ENCODE data around the gene CYSTM1. TPM values are rescaled to one million over a fixed set of nuclear protein-coding genes. Genes with fewer than 3 reads are reported as not detected.

CYSTM1 gene
- total RNA-seq, 3 donors from 2014 or later (not counting 1 experiment from before 2014, with no cell fraction given), result 3.9 to 4.9 (median 4.2) TPM

DNA sequence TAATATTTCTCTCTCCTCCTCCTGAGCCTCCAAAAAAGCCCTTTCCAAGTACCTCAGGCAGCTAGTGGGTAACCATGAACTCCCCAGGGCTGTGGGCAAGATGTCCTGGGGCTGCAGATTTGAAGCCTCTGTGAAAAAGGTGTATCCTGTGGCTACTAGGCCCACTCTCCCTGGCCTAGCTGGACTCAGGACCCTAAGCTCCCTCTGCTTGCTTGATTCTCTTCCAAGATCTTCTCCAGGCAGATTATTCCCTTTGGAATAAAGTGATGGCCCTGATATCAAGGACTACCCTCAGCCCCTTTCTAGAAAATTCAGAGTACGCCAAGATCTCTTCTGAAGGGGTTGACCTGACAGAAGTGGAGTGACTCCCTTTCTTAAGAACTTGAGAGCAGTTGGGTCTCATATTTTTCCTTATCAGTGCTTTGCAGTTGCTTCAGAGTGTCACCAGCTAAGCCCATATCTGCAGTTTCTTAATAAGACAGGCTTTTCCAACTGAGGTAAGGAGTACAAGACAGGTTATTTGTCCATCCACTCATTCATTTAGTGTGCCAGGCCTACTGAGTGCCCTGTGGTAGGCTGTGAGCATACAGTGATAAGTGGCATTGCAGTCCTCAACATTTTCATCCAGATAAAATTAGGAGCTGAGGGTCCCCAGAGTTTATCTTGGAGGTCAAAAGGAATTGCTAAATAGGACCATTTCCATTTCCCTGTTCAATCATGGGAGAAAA lies 42.5 kb downstream of the CYSTM1 start:
- H3K27me3 Mint-ChIP-seq (ENCODE audit: low read depth in 2 of 2), result peaks cover 2 to 6% of the 10 kb centered on the region in 2 donors
- H3K27ac Mint-ChIP-seq, result no peak overlapping the region
- no peaks in the 10 kb centered on the region for H3K36me3 Mint-ChIP-seq
- no peak overlapping the region for H3K4me3 Mint-ChIP-seq
- TF ChIP-seq CTCF (IDR thresholded peaks at IDR 0.05), result no peak
- H3K4me1 ChIP-seq (ENCODE audit: control insufficient read depth, insufficient read depth, low read length), result peaks cover 8% of the 10 kb centered on the region
- peaks cover 2% of the 10 kb centered on the region for H3K27me3 ChIP-seq (ENCODE audit: control insufficient read depth, insufficient read depth, low read length)
- no peaks in the 10 kb centered on the region for H3K9me3 Mint-ChIP-seq
- WGBS (ENCODE audit: insufficient coverage), result 100% methylated on average over 1 of the region's 1 CpG
- no peaks in the 10 kb centered on the region for H3K36me3 ChIP-seq (ENCODE audit: control insufficient read depth, insufficient read depth, low read length)
- intact Hi-C loops (cut with micrococcal nuclease), result no loop called here
- no peaks in the 10 kb centered on the region for H3K9me3 ChIP-seq (ENCODE audit: control insufficient read depth, insufficient read depth, low read length)
- no peak overlapping the region for H3K4me3 ChIP-seq (ENCODE audit: low read length)
- H3K4me1 Mint-ChIP-seq, result peaks cover 8 to 10% of the 10 kb centered on the region in 2 donors
- ATAC-seq (no peak), DNase-seq (no peak)
- no peak overlapping the region for H3K27ac ChIP-seq (ENCODE audit: low read length)

- Histone ChIP-seq H3K27me3 (ENCODE audit: control insufficient read depth, insufficient read depth, low read length) (no peaks in the 10 kb centered on the region), H3K27ac (ENCODE audit: low read length) (no peak overlapping the region), H3K9me3 (ENCODE audit: control insufficient read depth, insufficient read depth, low read length) (no peaks in the 10 kb centered on the region), H3K4me3 (ENCODE audit: low read length) (no peak overlapping the region), H3K36me3 (ENCODE audit: control insufficient read depth, insufficient read depth, low read length) (no peaks in the 10 kb centered on the region), H3K4me1 (ENCODE audit: control insufficient read depth, insufficient read depth, low read length) (peaks cover 7% of the 10 kb centered on the region)
- Mint-ChIP-seq H3K4me3 (no peak overlapping the region), H3K27me3 (ENCODE audit: low read depth in 2 of 2) (peaks cover 6% of the 10 kb centered on the region in 2 donors), H3K27ac (no peak overlapping the region), H3K36me3 (no peaks in the 10 kb centered on the region), H3K4me1 (peaks cover 8% of the 10 kb centered on the region in 2 donors), H3K9me3 (no peaks in the 10 kb centered on the region)
- WGBS (ENCODE audit: insufficient coverage), result 94% methylated on average over 8 of the region's 9 CpGs
- no peak for DNase-seq
- no peak for ATAC-seq
- intact Hi-C loops (cut with micrococcal nuclease), result no loop called here
- TF ChIP-seq CTCF (IDR thresholded peaks at IDR 0.05), result no peak
Observed at GRCh38 chr5:140219068-140219991, 44.3 kb downstream of the CYSTM1 start.

DNA sequence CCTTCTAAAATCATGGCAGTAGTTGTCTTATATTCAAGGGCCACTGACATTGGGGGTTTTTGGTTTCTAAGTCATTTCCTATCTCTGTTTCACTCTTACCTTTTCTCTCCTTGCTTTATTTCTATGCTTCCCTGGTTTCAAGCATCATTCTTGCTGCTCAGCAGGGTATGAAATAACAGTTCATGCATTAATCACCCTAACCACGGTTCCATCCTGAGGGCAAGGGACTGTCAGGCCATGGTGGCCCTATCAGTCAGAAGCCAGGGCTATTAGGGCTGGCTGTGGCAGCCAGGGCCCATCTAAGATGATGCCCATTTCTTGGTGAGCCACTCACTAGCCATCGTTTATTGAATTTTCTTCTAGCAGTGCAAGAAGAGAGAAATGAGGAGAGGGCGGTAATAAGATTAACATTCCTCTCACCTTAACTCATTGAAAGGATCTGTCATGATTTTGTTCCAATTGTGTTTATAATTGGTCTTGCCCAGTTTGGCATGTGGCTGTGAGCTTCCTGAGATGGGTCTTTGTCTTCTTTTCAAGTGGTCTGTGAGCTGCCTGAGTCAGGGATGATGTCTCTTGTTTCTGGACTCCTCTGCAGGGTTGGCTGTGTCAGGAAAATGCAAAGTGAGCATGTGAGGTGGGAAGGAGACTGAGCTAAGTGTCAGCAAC lies 45.2 kb downstream of the CYSTM1 start:
- DNase-seq (no peak), ATAC-seq (no peak)
- no peak overlapping the region for H3K27ac ChIP-seq (ENCODE audit: low read length)
- H3K4me3 ChIP-seq (ENCODE audit: low read length), result no peak overlapping the region
- Mint-ChIP-seq H3K27ac (no peak overlapping the region), H3K9me3 (no peaks in the 10 kb centered on the region), H3K4me1 (peaks cover 0 to under 1% of the 10 kb centered on the region in 2 donors), H3K27me3 (ENCODE audit: low read depth in 2 of 2) (peaks cover 6% of the 10 kb centered on the region in 2 donors), H3K36me3 (no peaks in the 10 kb centered on the region), H3K4me3 (no peak overlapping the region)
- H3K9me3 ChIP-seq (ENCODE audit: control insufficient read depth, insufficient read depth, low read length), result no peaks in the 10 kb centered on the region
- no peaks in the 10 kb centered on the region for H3K36me3 ChIP-seq (ENCODE audit: control insufficient read depth, insufficient read depth, low read length)
- intact Hi-C loops (cut with micrococcal nuclease), result no loop called here
- H3K4me1 ChIP-seq (ENCODE audit: control insufficient read depth, insufficient read depth, low read length), result no peaks in the 10 kb centered on the region
- WGBS (ENCODE audit: insufficient coverage), result 79% methylated on average over 2 of the region's 3 CpGs
- TF ChIP-seq CTCF (IDR thresholded peaks at IDR 0.05), result no peak
- H3K27me3 ChIP-seq (ENCODE audit: control insufficient read depth, insufficient read depth, low read length), result no peaks in the 10 kb centered on the region
